ENCODE results near the gene INAFM2.

DNA sequence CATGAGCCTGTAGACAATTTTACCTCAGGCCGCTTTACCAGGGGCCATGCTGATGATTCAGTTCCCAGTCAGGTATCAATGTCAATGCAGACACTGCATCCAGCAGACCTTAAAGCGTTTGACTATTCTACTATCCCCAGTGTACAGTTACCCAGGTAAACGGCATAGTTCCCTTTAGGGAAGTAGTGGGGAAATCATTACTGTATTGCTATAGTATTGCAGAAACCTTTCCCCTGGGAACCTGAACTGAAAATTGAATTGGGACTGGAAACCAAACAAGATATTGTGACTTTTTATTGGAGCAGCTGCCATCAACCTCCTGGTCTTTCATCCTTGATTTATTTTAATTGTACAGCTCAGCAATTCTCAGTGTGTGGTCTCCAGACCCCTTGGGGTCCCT is 6.6 kb upstream of the INAFM2 start:
- TF ChIP-seq BHLHE40 (IDR thresholded peaks at IDR 0.05; ENCODE audit: borderline replicate concordance) (no peak), TARDBP (IDR thresholded peaks at IDR 0.05) (no peak), ELF4 (IDR thresholded peaks at IDR 0.05) (no peak), ZNF384 (IDR thresholded peaks at IDR 0.05) (no peak), LEF1 (IDR thresholded peaks at IDR 0.05; ENCODE audit: borderline replicate concordance) (no peak), FOXM1 (IDR thresholded peaks at IDR 0.05; ENCODE audit: borderline replicate concordance) (no peak), SP1 (IDR thresholded peaks at IDR 0.05) (no peak), SUZ12 (IDR thresholded peaks at IDR 0.05) (no peak), ARNT (IDR thresholded peaks at IDR 0.05) (no peak), FOXA1 (IDR thresholded peaks at IDR 0.05) (no peak), NFRKB (IDR thresholded peaks at IDR 0.05) (no peak), CTBP1 (IDR thresholded peaks at IDR 0.05; ENCODE audit: borderline replicate concordance) (no peak), L3MBTL2 (conservative IDR thresholded peaks at IDR 0.05) (no peak)

Measured in HEK293T (cell line).